ENCODE results near the gene PPP1R17.

PPP1R17 gene

DNA sequence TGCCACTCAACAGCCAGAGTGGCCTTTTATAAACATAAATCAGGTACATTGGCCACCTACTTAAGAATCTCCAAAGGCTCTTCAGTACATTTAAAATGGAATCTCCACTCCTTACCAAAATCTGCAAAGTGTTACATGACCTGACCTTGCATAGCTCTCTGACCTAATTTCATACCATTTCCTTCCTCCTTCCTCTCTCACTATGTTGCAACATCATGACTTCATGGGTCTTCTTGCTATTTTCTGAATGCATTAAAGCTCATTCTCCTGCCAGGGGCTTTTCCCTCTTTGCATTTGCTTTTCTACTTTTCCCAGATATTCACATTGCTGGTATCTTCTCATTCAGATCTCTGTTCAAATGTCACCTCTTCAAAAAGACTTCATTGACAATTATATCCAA, 22.1 kb upstream of the PPP1R17 start:
- Histone ChIP-seq H3K9ac (ENCODE audit: low read depth in 1 of 2, low read length in 2 of 2) (no peak overlapping the region), H3K9me3 (ENCODE audit: control insufficient read depth in 1 of 2, low read length in 2 of 2) (no peaks in the 10 kb centered on the region), H3K27me3 (ENCODE audit: control insufficient read depth in 1 of 2, insufficient read depth in 2 of 2, low read length in 2 of 2) (no peaks in the 10 kb centered on the region), H3K36me3 (ENCODE audit: control insufficient read depth in 1 of 2, insufficient read depth in 2 of 2, low read length in 2 of 2) (no peaks in the 10 kb centered on the region), H3K27ac (ENCODE audit: low read depth, low read length) (no peak overlapping the region), H3K4me3 (ENCODE audit: low read depth in 1 of 2, low read length in 2 of 2) (no peak overlapping the region), H3K4me1 (ENCODE audit: control insufficient read depth in 1 of 2, insufficient read depth in 2 of 2, low read length in 2 of 2) (no peaks in the 10 kb centered on the region)

GRCh38 chr7:31665546-31665945, 21.5 kb upstream of the PPP1R17 start:
- no peak overlapping the region for H3K4me3 ChIP-seq (ENCODE audit: low read depth in 1 of 2, low read length in 2 of 2)
- H3K4me1 ChIP-seq (ENCODE audit: control insufficient read depth in 1 of 2, insufficient read depth in 2 of 2, low read length in 2 of 2): no peaks in the 10 kb centered on the region
- H3K27ac ChIP-seq (ENCODE audit: low read depth, low read length): no peak overlapping the region

GRCh38 chr7:31669461-31669860, 17.6 kb upstream of the PPP1R17 start:
- Histone ChIP-seq H3K9me3 (ENCODE audit: control insufficient read depth in 1 of 2, low read length in 2 of 2) (no peaks in the 10 kb centered on the region), H3K36me3 (ENCODE audit: control insufficient read depth in 1 of 2, insufficient read depth in 2 of 2, low read length in 2 of 2) (no peaks in the 10 kb centered on the region), H3K4me1 (ENCODE audit: control insufficient read depth in 1 of 2, insufficient read depth in 2 of 2, low read length in 2 of 2) (no peaks in the 10 kb centered on the region), H3K4me3 (ENCODE audit: low read depth in 1 of 2, low read length in 2 of 2) (no peak overlapping the region), H3K27ac (ENCODE audit: low read depth, low read length) (no peak overlapping the region), H3K9ac (ENCODE audit: low read depth in 1 of 2, low read length in 2 of 2) (no peak overlapping the region), H3K27me3 (ENCODE audit: control insufficient read depth in 1 of 2, insufficient read depth in 2 of 2, low read length in 2 of 2) (no peaks in the 10 kb centered on the region)

More at GRCh38 chr7:31665546-31665945, 21.5 kb upstream of the PPP1R17 start:
- Histone ChIP-seq H3K9me3 (ENCODE audit: control insufficient read depth in 1 of 2, low read length in 2 of 2) (no peaks in the 10 kb centered on the region), H3K9ac (ENCODE audit: low read depth in 1 of 2, low read length in 2 of 2) (no peak overlapping the region), H3K36me3 (ENCODE audit: control insufficient read depth in 1 of 2, insufficient read depth in 2 of 2, low read length in 2 of 2) (no peaks in the 10 kb centered on the region), H3K27me3 (ENCODE audit: control insufficient read depth in 1 of 2, insufficient read depth in 2 of 2, low read length in 2 of 2) (no peaks in the 10 kb centered on the region)

- Histone ChIP-seq H3K36me3 (ENCODE audit: control insufficient read depth in 1 of 2, insufficient read depth in 2 of 2, low read length in 2 of 2) (no peaks in the 10 kb centered on the region), H3K9ac (ENCODE audit: low read depth in 1 of 2, low read length in 2 of 2) (no peak overlapping the region), H3K4me3 (ENCODE audit: low read depth in 1 of 2, low read length in 2 of 2) (no peak overlapping the region), H3K4me1 (ENCODE audit: control insufficient read depth in 1 of 2, insufficient read depth in 2 of 2, low read length in 2 of 2) (no peaks in the 10 kb centered on the region), H3K27me3 (ENCODE audit: control insufficient read depth in 1 of 2, insufficient read depth in 2 of 2, low read length in 2 of 2) (no peaks in the 10 kb centered on the region), H3K27ac (ENCODE audit: low read depth, low read length) (no peak overlapping the region), H3K9me3 (ENCODE audit: control insufficient read depth in 1 of 2, low read length in 2 of 2) (no peaks in the 10 kb centered on the region)
Measured at GRCh38 chr7:31679574-31680305, 7.3 kb upstream of the PPP1R17 start.

DNA sequence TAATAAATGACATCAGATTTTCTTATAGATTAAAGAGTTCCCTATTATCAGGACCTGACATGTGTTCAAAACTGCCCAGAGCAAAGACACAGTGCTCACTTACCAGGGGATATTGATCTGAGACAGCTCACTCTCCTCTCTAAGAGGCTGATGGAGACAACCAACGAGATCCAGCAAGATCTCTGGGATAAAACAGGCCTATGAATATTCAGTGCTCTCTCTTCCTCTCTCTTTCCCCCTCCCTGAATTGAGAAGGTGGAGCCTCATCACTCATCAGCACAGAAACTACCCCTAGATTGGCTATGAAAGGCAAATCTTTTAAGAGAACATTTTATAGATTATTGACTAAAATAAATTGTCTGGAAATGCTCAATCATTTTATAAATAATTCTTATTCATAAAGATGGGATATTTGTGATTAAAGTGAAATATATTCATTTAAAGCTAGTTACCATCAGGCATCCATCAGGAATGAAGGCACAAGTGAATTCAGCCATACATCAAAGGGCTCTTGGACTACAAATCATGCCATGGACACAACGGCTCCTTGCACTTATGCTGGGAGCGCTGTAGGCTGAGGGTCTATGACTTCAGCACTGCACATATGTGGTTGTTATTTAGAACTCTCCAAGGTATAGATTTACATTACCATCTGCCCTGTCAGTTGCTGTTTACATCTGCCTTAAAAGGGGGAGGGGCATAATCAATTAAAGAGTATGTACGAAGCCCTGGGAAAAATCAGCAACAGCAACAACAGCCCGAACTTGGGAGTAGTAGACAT, 3.4 kb upstream of the PPP1R17 start:
- no peak overlapping the region for H3K9ac ChIP-seq (ENCODE audit: low read depth in 1 of 2, low read length in 2 of 2)
- no peaks in the 10 kb centered on the region for H3K9me3 ChIP-seq (ENCODE audit: control insufficient read depth in 1 of 2, low read length in 2 of 2)
- no peak overlapping the region for H3K4me3 ChIP-seq (ENCODE audit: low read depth in 1 of 2, low read length in 2 of 2)
- no peaks in the 10 kb centered on the region for H3K27me3 ChIP-seq (ENCODE audit: control insufficient read depth in 1 of 2, insufficient read depth in 2 of 2, low read length in 2 of 2)
- H3K4me1 ChIP-seq (ENCODE audit: control insufficient read depth in 1 of 2, insufficient read depth in 2 of 2, low read length in 2 of 2): no peaks in the 10 kb centered on the region
- no peaks in the 10 kb centered on the region for H3K36me3 ChIP-seq (ENCODE audit: control insufficient read depth in 1 of 2, insufficient read depth in 2 of 2, low read length in 2 of 2)
- H3K27ac ChIP-seq (ENCODE audit: low read depth, low read length): no peak overlapping the region

DNA sequence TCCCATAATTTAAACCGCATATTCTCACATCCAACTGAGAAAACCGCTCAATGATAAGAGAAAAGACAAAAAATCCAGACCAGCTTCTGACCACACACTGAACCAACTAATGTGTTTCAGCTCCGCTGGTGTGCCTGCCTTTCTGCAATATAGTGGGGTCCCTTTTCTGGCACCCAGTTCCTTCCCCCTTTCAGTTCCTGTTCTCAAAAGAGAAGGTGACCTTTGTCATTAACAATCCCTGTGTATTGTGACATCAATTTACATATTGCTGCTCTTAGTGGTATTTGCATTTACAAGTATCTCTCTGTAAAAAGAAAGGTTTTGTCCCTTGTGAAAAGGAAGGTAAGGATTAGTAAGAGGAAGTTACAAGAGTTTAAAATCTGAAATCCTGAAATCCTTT, 1.4 kb downstream of the PPP1R17 start:
- Histone ChIP-seq H3K4me3 (ENCODE audit: low read depth in 1 of 2, low read length in 2 of 2) (no peak overlapping the region), H3K36me3 (ENCODE audit: control insufficient read depth in 1 of 2, insufficient read depth in 2 of 2, low read length in 2 of 2) (no peaks in the 10 kb centered on the region), H3K4me1 (ENCODE audit: control insufficient read depth in 1 of 2, insufficient read depth in 2 of 2, low read length in 2 of 2) (no peaks in the 10 kb centered on the region), H3K9ac (ENCODE audit: low read depth in 1 of 2, low read length in 2 of 2) (no peak overlapping the region), H3K27me3 (ENCODE audit: control insufficient read depth in 1 of 2, insufficient read depth in 2 of 2, low read length in 2 of 2) (peaks cover 0 to 3% of the 10 kb centered on the region in 2 donors), H3K9me3 (ENCODE audit: control insufficient read depth in 1 of 2, low read length in 2 of 2) (no peaks in the 10 kb centered on the region), H3K27ac (ENCODE audit: low read depth, low read length) (no peak overlapping the region)

DNA sequence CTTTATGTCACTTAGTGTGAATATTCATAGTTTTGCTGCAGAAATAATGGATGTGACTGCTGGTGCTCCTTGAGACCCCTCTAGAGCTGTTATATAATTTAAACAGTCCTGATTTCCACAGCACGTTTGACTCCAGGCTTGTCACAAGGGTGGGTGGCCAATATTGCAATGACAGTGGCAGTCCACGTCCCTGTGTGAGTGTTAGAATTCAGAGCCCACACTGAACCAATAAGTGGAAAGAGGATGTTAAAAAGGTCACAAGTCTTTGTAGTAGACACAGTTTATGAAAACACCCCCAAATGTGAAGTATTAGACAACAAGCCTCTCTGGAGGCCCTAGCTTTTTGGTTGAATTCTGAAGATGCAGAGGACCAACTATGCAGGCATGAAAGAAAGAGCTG, 2.0 kb downstream of the PPP1R17 start:
- Histone ChIP-seq H3K36me3 (ENCODE audit: control insufficient read depth in 1 of 2, insufficient read depth in 2 of 2, low read length in 2 of 2) (no peaks in the 10 kb centered on the region), H3K9me3 (ENCODE audit: control insufficient read depth in 1 of 2, low read length in 2 of 2) (no peaks in the 10 kb centered on the region), H3K4me1 (ENCODE audit: control insufficient read depth in 1 of 2, insufficient read depth in 2 of 2, low read length in 2 of 2) (no peaks in the 10 kb centered on the region), H3K4me3 (ENCODE audit: low read depth in 1 of 2, low read length in 2 of 2) (no peak overlapping the region), H3K27ac (ENCODE audit: low read depth, low read length) (no peak overlapping the region), H3K9ac (ENCODE audit: low read depth in 1 of 2, low read length in 2 of 2) (no peak overlapping the region), H3K27me3 (ENCODE audit: control insufficient read depth in 1 of 2, insufficient read depth in 2 of 2, low read length in 2 of 2) (peaks cover 0 to 3% of the 10 kb centered on the region in 2 donors)

- Histone ChIP-seq H3K9ac (ENCODE audit: low read depth in 1 of 2, low read length in 2 of 2) (no peak overlapping the region), H3K36me3 (ENCODE audit: control insufficient read depth in 1 of 2, insufficient read depth in 2 of 2, low read length in 2 of 2) (no peaks in the 10 kb centered on the region), H3K27me3 (ENCODE audit: control insufficient read depth in 1 of 2, insufficient read depth in 2 of 2, low read length in 2 of 2) (peaks cover 0 to 3% of the 10 kb centered on the region in 2 donors), H3K4me3 (ENCODE audit: low read depth in 1 of 2, low read length in 2 of 2) (no peak overlapping the region), H3K27ac (ENCODE audit: low read depth, low read length) (no peak overlapping the region), H3K9me3 (ENCODE audit: control insufficient read depth in 1 of 2, low read length in 2 of 2) (no peaks in the 10 kb centered on the region), H3K4me1 (ENCODE audit: control insufficient read depth in 1 of 2, insufficient read depth in 2 of 2, low read length in 2 of 2) (no peaks in the 10 kb centered on the region)
Measured at GRCh38 chr7:31690935-31691334, 3.9 kb downstream of the PPP1R17 start.

DNA sequence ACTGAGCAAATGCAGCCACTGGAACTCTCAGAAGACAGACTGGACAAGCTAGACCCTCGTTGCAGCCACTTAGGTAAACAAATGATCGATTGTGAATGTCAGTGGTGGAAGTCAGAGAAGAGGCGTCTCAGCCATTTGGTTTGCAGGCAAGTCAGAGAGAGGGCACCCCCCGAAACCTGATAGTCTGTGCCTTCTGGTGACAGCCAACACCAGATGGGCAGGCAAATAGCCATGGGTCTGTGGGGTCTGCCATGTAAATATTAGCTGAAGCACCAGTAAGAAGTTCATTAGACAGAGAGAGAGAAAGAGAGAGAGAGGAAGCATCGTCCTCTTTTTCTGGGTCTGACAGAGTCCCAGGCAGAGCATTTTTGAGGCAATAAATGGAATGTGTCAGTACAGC, 5.4 kb downstream of the PPP1R17 start:
- Histone ChIP-seq H3K4me1 (ENCODE audit: control insufficient read depth in 1 of 2, insufficient read depth in 2 of 2, low read length in 2 of 2) (no peaks in the 10 kb centered on the region), H3K36me3 (ENCODE audit: control insufficient read depth in 1 of 2, insufficient read depth in 2 of 2, low read length in 2 of 2) (no peaks in the 10 kb centered on the region), H3K4me3 (ENCODE audit: low read depth in 1 of 2, low read length in 2 of 2) (no peak overlapping the region), H3K27me3 (ENCODE audit: control insufficient read depth in 1 of 2, insufficient read depth in 2 of 2, low read length in 2 of 2) (peaks cover 0 to 3% of the 10 kb centered on the region in 2 donors), H3K27ac (ENCODE audit: low read depth, low read length) (no peak overlapping the region), H3K9me3 (ENCODE audit: control insufficient read depth in 1 of 2, low read length in 2 of 2) (no peaks in the 10 kb centered on the region), H3K9ac (ENCODE audit: low read depth in 1 of 2, low read length in 2 of 2) (no peak overlapping the region)

DNA sequence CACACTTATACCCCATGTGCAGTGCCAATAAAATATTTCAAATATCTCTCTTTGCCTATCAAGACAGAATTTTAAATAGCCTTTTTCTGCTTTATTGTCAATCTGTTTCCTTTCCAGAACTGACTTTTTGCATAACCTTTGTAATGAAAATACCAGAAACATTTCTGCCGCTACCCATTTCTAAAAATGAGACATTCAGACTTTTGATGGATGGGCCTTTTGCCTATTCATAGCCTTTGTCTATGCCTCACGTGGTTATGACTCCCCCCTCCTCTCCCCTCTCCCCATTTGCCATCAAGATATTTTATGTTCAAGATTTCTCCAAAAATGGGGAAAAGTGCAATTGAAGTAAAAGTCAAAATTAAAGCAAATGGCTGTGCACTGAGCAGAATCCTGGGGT, 5.9 kb downstream of the PPP1R17 start:
- no peak overlapping the region for H3K9ac ChIP-seq (ENCODE audit: low read depth in 1 of 2, low read length in 2 of 2)
- H3K27me3 ChIP-seq (ENCODE audit: control insufficient read depth in 1 of 2, insufficient read depth in 2 of 2, low read length in 2 of 2): peaks cover 0 to 3% of the 10 kb centered on the region in 2 donors
- no peaks in the 10 kb centered on the region for H3K36me3 ChIP-seq (ENCODE audit: control insufficient read depth in 1 of 2, insufficient read depth in 2 of 2, low read length in 2 of 2)
- no peaks in the 10 kb centered on the region for H3K9me3 ChIP-seq (ENCODE audit: control insufficient read depth in 1 of 2, low read length in 2 of 2)
- no peak overlapping the region for H3K4me3 ChIP-seq (ENCODE audit: low read depth in 1 of 2, low read length in 2 of 2)
- H3K4me1 ChIP-seq (ENCODE audit: control insufficient read depth in 1 of 2, insufficient read depth in 2 of 2, low read length in 2 of 2): no peaks in the 10 kb centered on the region
- H3K27ac ChIP-seq (ENCODE audit: low read depth, low read length): no peak overlapping the region

Data from duodenal mucosa (tissue), 2 donors.